Type B pancreatic cell (in vitro differentiated cells): Measurements from ENCODE around the gene XPO4. TPM values are rescaled to one million over a fixed set of nuclear protein-coding genes. Genes with fewer than 3 reads are reported as not detected.
"Not testable (repeated sequence)": the region's sequence is repeated elsewhere in the genome, so short reads cannot be mapped to it uniquely, and the experiment has no call there.

Experiments used
- DNase-seq: peaks from one replicate; pipeline ENCODE4 v3.0.0; 2021; ENCODE audit warnings: mixed read lengths; ENCODE audit not compliant: unreplicated experiment; ENCODE audit errors: extremely low spot score
- H3K27ac Mint-ChIP-seq: 2 replicates; pipeline ENCODE4 v1.8.0; 2021; ENCODE audit warnings: mild to moderate bottlenecking, mixed read lengths
- H3K27me3 Mint-ChIP-seq: 2 replicates; pipeline ENCODE4 v1.8.0; 2021; ENCODE audit warnings: mixed read lengths
- H3K36me3 Mint-ChIP-seq: 2 replicates; pipeline ENCODE4 v1.8.0; 2021; ENCODE audit warnings: mixed read lengths
- H3K4me1 Mint-ChIP-seq: one replicate; pipeline ENCODE4 v1.8.0; 2021; ENCODE audit warnings: mixed read lengths; ENCODE audit not compliant: unreplicated experiment
- H3K4me3 Mint-ChIP-seq: 2 replicates; pipeline ENCODE4 v1.8.0; 2021; ENCODE audit warnings: mild to moderate bottlenecking, mixed read lengths
- H3K9me3 Mint-ChIP-seq: 2 replicates; pipeline ENCODE4 v1.8.0; 2021; ENCODE audit warnings: mixed read lengths
- CTCF ChIP-seq: fragments of 200-600 bp; sonication (generic); conservative IDR thresholded peaks from 2 replicates; pipeline ENCODE4 v1.5.0; 2021; ENCODE audit warnings: antibody characterized with exemption, mild to moderate bottlenecking
- total RNA-seq: library from RNA; stranded (reverse); gene quantifications from 2 replicates; pipeline ENCODE4 v1.2.1, GENCODE V29; 2021; ENCODE audit warnings: low replicate concordance

The XPO4 gene
- total RNA-seq, 1 donor from 2014 or later, result 23.1 TPM

- Mint-ChIP-seq H3K27ac (peak overlapping the region; percentile 44), H3K36me3 (no peaks in the 10 kb centered on the region), H3K4me1 (peaks cover 7% of the 10 kb centered on the region), H3K27me3 (peaks cover 9% of the 10 kb centered on the region), H3K4me3 (no peak overlapping the region), H3K9me3 (no peaks in the 10 kb centered on the region)
- no peak for TF ChIP-seq CTCF
- DNase-seq, result no peak
Measured at GRCh38 chr13:20939662-20940061, 37.1 kb upstream of the XPO4 start.

- H3K4me1 Mint-ChIP-seq, result peaks cover 2% of the 10 kb centered on the region
- H3K9me3 Mint-ChIP-seq, result no peaks in the 10 kb centered on the region
- DNase-seq, result no peak
- H3K4me3 Mint-ChIP-seq, result no peak overlapping the region
- no peaks in the 10 kb centered on the region for H3K36me3 Mint-ChIP-seq
- no peak overlapping the region for H3K27ac Mint-ChIP-seq
- no peak for TF ChIP-seq CTCF
- H3K27me3 Mint-ChIP-seq, result peaks cover under 1% of the 10 kb centered on the region
Measured at GRCh38 chr13:20938302-20938701, 35.8 kb upstream of the XPO4 start.

GRCh38 chr13:20927596-20928257 lies 25.2 kb upstream of the XPO4 start:
- Mint-ChIP-seq H3K27me3 (no peaks in the 10 kb centered on the region), H3K4me1 (peaks cover 6% of the 10 kb centered on the region), H3K27ac (no peak overlapping the region), H3K4me3 (no peak overlapping the region), H3K36me3 (no peaks in the 10 kb centered on the region), H3K9me3 (no peaks in the 10 kb centered on the region)
- no peak for DNase-seq
- no peak for TF ChIP-seq CTCF

- not testable (repeated sequence) for H3K9me3 Mint-ChIP-seq, H3K4me3 Mint-ChIP-seq, H3K27ac Mint-ChIP-seq, H3K36me3 Mint-ChIP-seq, H3K27me3 Mint-ChIP-seq, DNase-seq, H3K4me1 Mint-ChIP-seq
Measured at GRCh38 chr13:20925395-20925790, 22.8 kb upstream of the XPO4 start.

GRCh38 chr13:20924758-20925394 lies 22.3 kb upstream of the XPO4 start:
- peak; percentile 92 for TF ChIP-seq CTCF
- no peaks in the 10 kb centered on the region for H3K9me3 Mint-ChIP-seq
- H3K4me3 Mint-ChIP-seq, result no peak overlapping the region
- DNase-seq, result peak; percentile 81
- peaks cover 6% of the 10 kb centered on the region for H3K4me1 Mint-ChIP-seq
- no peaks in the 10 kb centered on the region for H3K36me3 Mint-ChIP-seq
- H3K27ac Mint-ChIP-seq, result no peak overlapping the region
- no peaks in the 10 kb centered on the region for H3K27me3 Mint-ChIP-seq

- no peak overlapping the region for H3K27ac Mint-ChIP-seq
- TF ChIP-seq CTCF, result no peak
- H3K36me3 Mint-ChIP-seq, result no peaks in the 10 kb centered on the region
- peaks cover 6% of the 10 kb centered on the region for H3K4me1 Mint-ChIP-seq
- H3K9me3 Mint-ChIP-seq, result no peaks in the 10 kb centered on the region
- H3K4me3 Mint-ChIP-seq, result no peak overlapping the region
- no peak for DNase-seq
- H3K27me3 Mint-ChIP-seq, result no peaks in the 10 kb centered on the region
Measured at GRCh38 chr13:20923272-20923671, 20.7 kb upstream of the XPO4 start.
